ENCODE data around the gene PAOX.

PAOX gene

GRCh38 chr10:133393401-133394063 lies 14.5 kb downstream of the PAOX start:
- H3K4me3 ChIP-seq (ENCODE audit: low read length), result peak overlapping the region; percentile 8; the same call in 1 of the 2 replicates
- no peak for TF ChIP-seq ZNF274 (IDR thresholded peaks at IDR 0.05; ENCODE audit: low read depth, low read length)

GRCh38 chr10:133394064-133394663 lies 15.1 kb downstream of the PAOX start, which contains the start of gene MTG1:
Gene MTG1 (plus strand): TSS chr10:133394157. CDS start chr10:133394221, 64 bp downstream.
- no peak for TF ChIP-seq ZNF274 (IDR thresholded peaks at IDR 0.05; ENCODE audit: low read depth, low read length)

GRCh38 chr10:133394801-133395221 lies 15.7 kb downstream of the PAOX start:
- peak overlapping the region; percentile 85 for H3K4me3 ChIP-seq (ENCODE audit: low read length)
- no peak for TF ChIP-seq ZNF274 (IDR thresholded peaks at IDR 0.05; ENCODE audit: low read depth, low read length)

More at GRCh38 chr10:133394064-133394663, 15.1 kb downstream of the PAOX start, which contains the start of gene MTG1:
- H3K4me3 ChIP-seq (ENCODE audit: low read length), result peak within 1 kb of the TSS; percentile 85

- no peak for TF ChIP-seq ZNF274 (IDR thresholded peaks at IDR 0.05; ENCODE audit: low read depth, low read length)
- no peak overlapping the region for H3K4me3 ChIP-seq (ENCODE audit: low read length)
Observed at GRCh38 chr10:133396035-133396624, 17.1 kb downstream of the PAOX start.

- no peak overlapping the region for H3K4me3 ChIP-seq (ENCODE audit: low read length)
- no peak for TF ChIP-seq ZNF274 (IDR thresholded peaks at IDR 0.05; ENCODE audit: low read depth, low read length)
Observed at GRCh38 chr10:133397938-133398337, 18.9 kb downstream of the PAOX start.

GRCh38 chr10:133399123-133399601 lies 20.1 kb downstream of the PAOX start:
- TF ChIP-seq ZNF274 (IDR thresholded peaks at IDR 0.05; ENCODE audit: low read depth, low read length), result no peak

GRCh38 chr10:133400624-133401424 lies 21.8 kb downstream of the PAOX start:
- peak overlapping the region; percentile 48; the same call in 1 of the 2 replicates for H3K4me3 ChIP-seq (ENCODE audit: low read length)

More at GRCh38 chr10:133399123-133399601, 20.1 kb downstream of the PAOX start:
- H3K4me3 ChIP-seq (ENCODE audit: low read length), result no peak overlapping the region

GRCh38 chr10:133401500-133401899 lies 22.4 kb downstream of the PAOX start:
- no peak for TF ChIP-seq ZNF274 (IDR thresholded peaks at IDR 0.05; ENCODE audit: low read depth, low read length)
- H3K4me3 ChIP-seq (ENCODE audit: low read length), result no peak overlapping the region; the same call in 1 of the 2 replicates

More at GRCh38 chr10:133400624-133401424, 21.8 kb downstream of the PAOX start:
- TF ChIP-seq ZNF274 (IDR thresholded peaks at IDR 0.05; ENCODE audit: low read depth, low read length), result no peak

GRCh38 chr10:133401981-133402725 lies 23.1 kb downstream of the PAOX start:
- H3K4me3 ChIP-seq (ENCODE audit: low read length), result no peak overlapping the region
- no peak for TF ChIP-seq ZNF274 (IDR thresholded peaks at IDR 0.05; ENCODE audit: low read depth, low read length)

- no peak overlapping the region for H3K4me3 ChIP-seq (ENCODE audit: low read length)
- no peak for TF ChIP-seq ZNF274 (IDR thresholded peaks at IDR 0.05; ENCODE audit: low read depth, low read length)
Observed at GRCh38 chr10:133403359-133403758, 24.3 kb downstream of the PAOX start.

GRCh38 chr10:133403784-133404183 lies 24.7 kb downstream of the PAOX start:
- no peak for TF ChIP-seq ZNF274 (IDR thresholded peaks at IDR 0.05; ENCODE audit: low read depth, low read length)

GRCh38 chr10:133405272-133405671 lies 26.2 kb downstream of the PAOX start:
- H3K4me3 ChIP-seq (ENCODE audit: low read length), result no peak overlapping the region
- TF ChIP-seq ZNF274 (IDR thresholded peaks at IDR 0.05; ENCODE audit: low read depth, low read length), result no peak

More at GRCh38 chr10:133403784-133404183, 24.7 kb downstream of the PAOX start:
- H3K4me3 ChIP-seq (ENCODE audit: low read length), result no peak overlapping the region
